Ascending aorta (tissue), 2 donors: Measurements from ENCODE around the gene CYSRT1. TPM values are rescaled to one million over a fixed set of nuclear protein-coding genes. Genes with fewer than 3 reads are reported as not detected.

ENCODE experiments used
- DNase-seq, 2 donors: peaks; one replicate each; pipeline ENCODE4 v3.0.0-alpha.2; 2019; ENCODE audit warnings: low spot score in 2 of 2
- H3K27ac ChIP-seq, 2 donors: fragments of 200-600 bp; sonication (generic); one replicate each; pipeline ENCODE4 v1.5.1; 2016 to 2017; ENCODE audit warnings: mild to moderate bottlenecking in 1 of 2
- H3K27me3 ChIP-seq: fragments of 200-600 bp; sonication (generic); one replicate; pipeline ENCODE4 v1.5.1; 2017
- H3K36me3 ChIP-seq, 2 donors: fragments of 200-600 bp; sonication (generic); one replicate each; pipeline ENCODE4 v1.5.1; 2016
- H3K4me1 ChIP-seq, 2 donors: fragments of 200-600 bp; sonication (generic); one replicate each; pipeline ENCODE4 v1.5.1; 2016 to 2017; ENCODE audit warnings: mild to moderate bottlenecking in 1 of 2
- H3K4me3 ChIP-seq, 2 donors: fragments of 200-600 bp; sonication (generic); one replicate each; pipeline ENCODE4 v1.5.1; 2016 to 2017; ENCODE audit warnings: mild to moderate bottlenecking in 1 of 2
- H3K9me3 ChIP-seq, 2 donors: fragments of 200-600 bp; sonication (generic); one replicate each; pipeline ENCODE4 v1.5.1; 2016
- CTCF ChIP-seq, 3 experiments: fragments of 200-600 bp in 2 of 3; fragments of 450-650 bp in 1 of 3; sonication (generic) in 2 of 3; IDR thresholded peaks; one replicate each; pipeline ENCODE4 v1.5.1; 2016 to 2019; ENCODE audit warnings: antibody characterized with exemption in 3 of 3, mild to moderate bottlenecking in 1 of 3, moderate library complexity in 1 of 3
- intact Hi-C: fragments of 100-400 bp; cut with DNase I; formaldehyde crosslinking; loops from one replicate; pipeline ENCODE4 v1.15.1; 2023
- total RNA-seq: library from RNA; depleted of rRNA; stranded (reverse); fragments of >200 nt; gene quantifications from one replicate; pipeline ENCODE4 v1.1.0, GENCODE V29; 2016

CYSRT1 gene
- total RNA-seq, 1 donor from 2014 or later: not detected

GRCh38 chr9:137250329-137251193, 25.6 kb downstream of the CYSRT1 start:
- no peak for DNase-seq
- Histone ChIP-seq H3K9me3 (no peaks in the 10 kb centered on the region), H3K27ac (no peak overlapping the region), H3K27me3 (no peaks in the 10 kb centered on the region), H3K36me3 (no peaks in the 10 kb centered on the region), H3K4me1 (peaks cover 3 to 7% of the 10 kb centered on the region in 2 donors), H3K4me3 (no peak overlapping the region)
- intact Hi-C loops: no loop called here
- TF ChIP-seq CTCF (IDR thresholded peaks at IDR 0.05): no peak

DNA sequence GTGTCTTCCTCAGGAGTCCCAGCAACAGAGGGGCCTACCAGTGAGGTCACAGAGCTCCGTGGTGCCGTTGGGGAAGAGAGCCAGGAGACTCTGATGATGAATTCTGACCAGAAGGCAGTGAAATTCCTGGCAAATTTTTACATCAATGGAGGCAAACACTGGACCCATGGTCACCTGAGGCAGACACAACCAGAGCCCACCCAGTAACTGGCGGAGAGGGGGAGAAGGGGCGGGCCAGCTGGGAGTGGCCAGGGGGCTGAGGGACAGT, 26.2 kb downstream of the CYSRT1 start, which contains the start of gene STPG3:
Gene STPG3 (plus strand): TSS at position 93 of the 268 bp plus-strand sequence. CDS start 1 bp downstream, at position 94.
- intact Hi-C loops: no loop called here
- no peaks in the 10 kb centered on the region for H3K36me3 ChIP-seq
- no peak within 1 kb of the TSS for H3K27ac ChIP-seq
- H3K4me1 ChIP-seq: peaks cover 6 to 11% of the 10 kb centered on the region in 2 donors
- H3K4me3 ChIP-seq: no peak within 1 kb of the TSS
- TF ChIP-seq CTCF (IDR thresholded peaks at IDR 0.05): no peak
- DNase-seq: no peak
- H3K9me3 ChIP-seq: no peaks in the 10 kb centered on the region
- H3K27me3 ChIP-seq: no peaks in the 10 kb centered on the region

DNA sequence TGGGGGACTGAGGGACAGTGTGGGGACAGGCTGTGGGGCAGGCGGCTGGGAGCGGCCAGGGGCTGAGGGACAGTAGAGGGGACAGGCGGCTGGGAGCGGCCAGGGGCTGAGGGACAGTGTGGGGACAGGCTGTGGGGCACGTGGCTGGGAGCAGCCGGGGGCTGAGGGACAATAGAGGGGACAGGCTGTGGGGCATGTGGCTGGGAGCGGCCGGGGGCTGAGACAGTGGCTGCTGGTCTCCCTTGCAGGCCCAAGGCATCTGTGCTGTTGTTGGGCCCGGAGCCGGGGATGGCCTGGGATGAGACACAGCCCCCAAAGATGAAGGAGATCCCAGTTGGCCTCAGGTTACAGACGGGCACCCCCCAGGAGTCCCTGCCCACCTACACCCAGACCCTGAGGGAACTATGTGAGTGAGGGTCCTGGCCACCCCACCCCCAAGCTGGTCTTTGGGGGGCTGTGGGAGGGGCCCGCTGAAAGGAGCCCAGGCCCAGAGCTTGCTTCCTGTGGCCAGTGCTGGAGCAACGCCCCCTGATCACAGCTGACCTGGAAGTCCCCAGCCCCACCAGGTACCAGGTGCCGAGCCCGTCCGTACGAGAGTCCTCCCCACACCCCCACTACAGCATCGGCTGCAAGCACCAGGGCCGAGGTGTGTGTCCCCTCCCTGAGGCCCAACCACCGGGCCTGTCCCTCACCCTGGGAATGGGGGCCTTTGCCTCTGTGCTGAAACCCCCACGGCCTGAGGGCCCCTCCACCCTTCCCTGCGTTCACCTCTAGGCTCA, 26.7 kb downstream of the CYSRT1 start:
- H3K4me1 ChIP-seq: peaks cover 10 to 17% of the 10 kb centered on the region in 2 donors
- DNase-seq: no peak
- no peaks in the 10 kb centered on the region for H3K9me3 ChIP-seq
- no peak overlapping the region for H3K4me3 ChIP-seq
- no peak overlapping the region for H3K27ac ChIP-seq
- intact Hi-C loops: no loop called here
- no peak for TF ChIP-seq CTCF (IDR thresholded peaks at IDR 0.05)
- peaks cover 0 to 3% of the 10 kb centered on the region in 2 donors for H3K36me3 ChIP-seq
- H3K27me3 ChIP-seq: no peaks in the 10 kb centered on the region

DNA sequence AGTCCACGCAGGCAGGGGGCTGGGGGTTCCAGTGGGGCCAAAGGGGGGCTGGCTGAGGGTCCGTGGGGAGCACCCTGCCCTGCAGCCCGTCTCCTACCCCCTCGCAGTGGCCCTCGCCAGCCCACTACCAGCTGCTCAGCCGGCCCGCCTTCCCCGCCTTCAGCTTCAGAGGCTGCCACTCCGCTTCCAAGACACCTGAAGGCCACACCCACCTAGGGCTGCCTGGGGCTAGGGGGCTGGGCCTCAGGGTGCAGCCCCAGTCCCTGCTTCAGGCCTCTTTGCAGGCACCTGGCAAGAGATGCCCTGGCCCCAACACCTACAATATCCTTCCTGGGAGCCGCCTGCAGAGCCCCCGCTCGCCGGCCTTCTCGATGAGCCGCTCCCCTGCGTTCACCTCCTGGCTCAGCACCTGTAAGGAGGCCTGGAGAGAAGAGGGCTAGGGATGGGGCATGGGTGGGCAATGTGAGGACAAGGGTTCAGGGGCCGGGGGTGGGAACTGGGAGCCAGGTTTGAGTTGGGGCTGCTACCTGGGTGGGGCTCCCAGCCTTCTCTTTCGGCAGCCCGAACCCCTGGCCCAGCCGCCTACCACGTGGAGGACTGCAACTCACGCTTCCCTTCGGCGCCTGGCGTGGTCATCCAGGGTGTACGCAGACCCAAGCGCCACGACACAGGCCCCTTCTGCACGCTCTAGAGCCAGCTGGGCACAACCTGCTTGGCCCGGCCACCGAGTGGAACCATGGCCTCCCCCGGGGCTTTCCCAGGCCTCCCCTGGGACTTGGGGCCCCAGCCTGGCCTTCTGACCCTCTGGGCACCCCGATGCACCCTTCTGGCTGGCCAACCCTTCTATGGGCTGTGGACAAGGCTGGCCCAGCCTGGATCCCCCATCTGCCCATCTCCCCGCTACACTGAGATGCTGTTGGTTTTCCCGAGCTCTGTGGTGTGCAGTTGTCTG, 27.9 kb downstream of the CYSRT1 start:
- Histone ChIP-seq H3K27me3 (no peaks in the 10 kb centered on the region), H3K36me3 (peaks cover 0 to 7% of the 10 kb centered on the region in 2 donors), H3K4me3 (no peak overlapping the region), H3K27ac (no peak overlapping the region), H3K9me3 (no peaks in the 10 kb centered on the region), H3K4me1 (peaks cover 10 to 20% of the 10 kb centered on the region in 2 donors)
- DNase-seq: no peak
- intact Hi-C loops: no loop called here
- TF ChIP-seq CTCF (IDR thresholded peaks at IDR 0.05): no peak
